GM23338 (cell line): ENCODE data around the gene LRMDA. TPM values are rescaled to one million over a fixed set of nuclear protein-coding genes. Genes with fewer than 3 reads are reported as not detected.
A peak's percentile ranks its signal among the peaks of the same experiment; 100 is the strongest.

Experiments
- ATAC-seq: fragments of 200-7000 bp; cut with Tn5 transposase; 3 replicates; pipeline ENCODE4 v1.9.1; 2020
- DNase-seq: peaks from one replicate; pipeline ENCODE4 v3.0.0-alpha.2; 2015; ENCODE audit warnings: low spot score
- H2AFZ ChIP-seq: fragments of 200-600 bp; sonication (generic); 2 replicates; pipeline ENCODE4 v1.8.0; 2016; ENCODE audit warnings: antibody characterized with exemption, mild to moderate bottlenecking, moderate library complexity
- H3F3A ChIP-seq: fragments of 200-600 bp; sonication (generic); replicated peaks from 2 replicates; pipeline ENCODE4 v1.8.0; 2017; ENCODE audit warnings: antibody characterized with exemption, mixed run types, low read depth
- H3K27ac ChIP-seq: fragments of 200-600 bp; sonication (generic); 2 replicates; pipeline ENCODE4 v1.6.1; 2016; ENCODE audit warnings: low read depth
- H3K27me3 ChIP-seq: fragments of 200-600 bp; sonication (generic); 2 replicates; pipeline ENCODE4 v1.8.0; 2016; ENCODE audit warnings: mild to moderate bottlenecking, mixed run types, moderate library complexity; ENCODE audit not compliant: insufficient read depth
- H3K36me3 ChIP-seq: fragments of 200-600 bp; sonication (generic); 2 replicates; pipeline ENCODE4 v1.8.0; 2016; ENCODE audit warnings: mild to moderate bottlenecking; ENCODE audit not compliant: insufficient read depth
- H3K4me1 ChIP-seq: fragments of 200-600 bp; sonication (generic); 2 replicates; pipeline ENCODE4 v1.8.0; 2016; ENCODE audit warnings: mild to moderate bottlenecking, moderate library complexity; ENCODE audit not compliant: insufficient read depth
- H3K4me2 ChIP-seq: fragments of 200-600 bp; sonication (generic); 2 replicates; pipeline ENCODE4 v1.7.1; 2017; ENCODE audit warnings: mixed run types
- H3K4me3 ChIP-seq: fragments of 200-600 bp; sonication (generic); 2 replicates; pipeline ENCODE4 v1.6.1; 2016; ENCODE audit warnings: mixed run types
- H3K79me2 ChIP-seq: fragments of 200-600 bp; sonication (generic); replicated peaks from 2 replicates; pipeline ENCODE4 v1.8.0; 2017; ENCODE audit warnings: mild to moderate bottlenecking; ENCODE audit not compliant: insufficient read depth
- H3K9me2 ChIP-seq: fragments of 200-600 bp; sonication (generic); 2 replicates; pipeline ENCODE4 v1.8.0; 2017; ENCODE audit not compliant: insufficient read depth
- H4K20me1 ChIP-seq: fragments of 200-600 bp; sonication (generic); replicated peaks from 2 replicates; pipeline ENCODE4 v1.8.0; 2017; ENCODE audit warnings: mild to moderate bottlenecking; ENCODE audit not compliant: insufficient read depth
- H3K27ac Mint-ChIP-seq: 2 replicates; pipeline ENCODE4 v1.8.0; 2020; ENCODE audit warnings: inconsistent platforms, mild to moderate bottlenecking, moderate library complexity, mixed read lengths
- H3K27me3 Mint-ChIP-seq: 3 replicates; pipeline ENCODE4 v1.8.0; 2022; ENCODE audit warnings: low read depth, mild to moderate bottlenecking, moderate library complexity, mixed read lengths, inconsistent platforms; ENCODE audit not compliant: insufficient read depth, poor library complexity
- H3K36me3 Mint-ChIP-seq: 3 replicates; pipeline ENCODE4 v1.8.0; 2021; ENCODE audit warnings: low read depth, mild to moderate bottlenecking, inconsistent platforms, moderate library complexity, mixed read lengths
- H3K4me1 Mint-ChIP-seq: 3 replicates; pipeline ENCODE4 v1.8.0; 2020; ENCODE audit warnings: mild to moderate bottlenecking, inconsistent platforms, mixed read lengths
- H3K4me3 Mint-ChIP-seq: 3 replicates; pipeline ENCODE4 v1.8.0; 2021; ENCODE audit warnings: moderate library complexity, mild to moderate bottlenecking, inconsistent platforms, mixed read lengths
- H3K9me3 Mint-ChIP-seq: 3 replicates; pipeline ENCODE4 v1.8.0; 2020; ENCODE audit warnings: moderate library complexity, mild to moderate bottlenecking, inconsistent platforms, mixed read lengths
- CREB1 ChIP-seq: fragments of 250-450 bp; sonication (Bioruptor Pico); IDR thresholded peaks from 2 replicates; pipeline ENCODE4 v1.5.0; 2020; ENCODE audit warnings: low read depth, mild to moderate bottlenecking, moderate library complexity
- EZH2 ChIP-seq: fragments of 200-600 bp; sonication (generic); IDR thresholded peaks from one replicate; pipeline ENCODE4 v1.8.0; 2017; ENCODE audit warnings: antibody characterized with exemption, mild to moderate bottlenecking, low read depth; ENCODE audit not compliant: unreplicated experiment
- EZH2phosphoT487 ChIP-seq: fragments of 200-600 bp; sonication (generic); IDR thresholded peaks from one replicate; pipeline ENCODE4 v1.8.1; 2018; ENCODE audit warnings: antibody characterized with exemption; ENCODE audit not compliant: unreplicated experiment
- NANOG ChIP-seq: IDR thresholded peaks from 2 replicates; pipeline ENCODE4 v1.6.1; 2016; ENCODE audit warnings: antibody characterized with exemption, borderline replicate concordance
- POLR2AphosphoS5 ChIP-seq: IDR thresholded peaks from 2 replicates; pipeline ENCODE4 v1.6.1; 2016; ENCODE audit warnings: antibody characterized with exemption, low read depth
- REST ChIP-seq: IDR thresholded peaks from one replicate; pipeline ENCODE4 v1.6.1; 2018; ENCODE audit warnings: antibody characterized with exemption; ENCODE audit not compliant: unreplicated experiment
- STAT1 ChIP-seq: IDR thresholded peaks from one replicate; pipeline ENCODE4 v1.6.1; 2016; ENCODE audit warnings: antibody characterized with exemption; ENCODE audit not compliant: unreplicated experiment
- ZNF114 ChIP-seq: fragments of 250-450 bp; sonication (Bioruptor Pico); IDR thresholded peaks from 2 replicates; pipeline ENCODE4 v1.5.0; 2020; ENCODE audit warnings: mild to moderate bottlenecking, moderate library complexity
- ZNF331 ChIP-seq: fragments of 250-450 bp; sonication (Bioruptor Pico); IDR thresholded peaks from 2 replicates; pipeline ENCODE4 v1.5.0; 2020; ENCODE audit warnings: low read depth, mild to moderate bottlenecking, moderate library complexity
- polyA plus RNA-seq: library from polyadenylated mRNA; unstranded; fragments of >200 nt; fragmentation: Nextera tagmentation; extraction: Ambion mirVana; gene quantifications from 2 replicates; pipeline ENCODE4 v1.2.1, GENCODE V29; 2016
- total RNA-seq: library from RNA; depleted of rRNA; stranded (reverse); fragments of >200 nt; shearing (Covaris generic); gene quantifications from 2 replicates; pipeline ENCODE4 v1.2.3, GENCODE V29; 2014
- TF ChIP-seq, protein P1 (sequence below), 2 experiments: fragments of 200-600 bp in 1 of 2; sonication (generic) in 1 of 2; conservative IDR thresholded peaks; 2 replicates each; pipeline versions ENCODE4 v1.5.1 to v1.6.1; 2016 to 2017; ENCODE audit warnings: antibody characterized with exemption in 2 of 2, low read depth in 2 of 2, mild to moderate bottlenecking in 2 of 2, moderate library complexity in 1 of 2

Gene LRMDA
- total and polyA plus RNA-seq, 2 experiments from 2014 or later = 0.90 to 1.8 TPM

GRCh38 chr10:76301950-76302349, 870.5 kb downstream of the LRMDA start:
- no peaks in the 10 kb centered on the region for H4K20me1 ChIP-seq
- no peaks in the 10 kb centered on the region for H3K27me3 ChIP-seq
- H3K4me1 ChIP-seq = no peaks in the 10 kb centered on the region; the same call in 1 of the 2 replicates
- H2AFZ ChIP-seq = no peak overlapping the region
- no peaks in the 10 kb centered on the region for H3K79me2 ChIP-seq
- Mint-ChIP-seq H3K36me3 (no peaks in the 10 kb centered on the region), H3K27ac (no peak overlapping the region), H3K4me3 (no peak overlapping the region), H3K27me3 (peaks cover 9% of the 10 kb centered on the region), H3K9me3 (peaks cover 3% of the 10 kb centered on the region; the same call in 1 of the 3 replicates), H3K4me1 (peaks cover 42% of the 10 kb centered on the region)
- H3K36me3 ChIP-seq = no peaks in the 10 kb centered on the region
- H3K9me2 ChIP-seq = 0 out of 2 replicates have a peak, but pooled peaks cover 8% of the 10 kb centered on the region
- TF ChIP-seq, protein P1, sequence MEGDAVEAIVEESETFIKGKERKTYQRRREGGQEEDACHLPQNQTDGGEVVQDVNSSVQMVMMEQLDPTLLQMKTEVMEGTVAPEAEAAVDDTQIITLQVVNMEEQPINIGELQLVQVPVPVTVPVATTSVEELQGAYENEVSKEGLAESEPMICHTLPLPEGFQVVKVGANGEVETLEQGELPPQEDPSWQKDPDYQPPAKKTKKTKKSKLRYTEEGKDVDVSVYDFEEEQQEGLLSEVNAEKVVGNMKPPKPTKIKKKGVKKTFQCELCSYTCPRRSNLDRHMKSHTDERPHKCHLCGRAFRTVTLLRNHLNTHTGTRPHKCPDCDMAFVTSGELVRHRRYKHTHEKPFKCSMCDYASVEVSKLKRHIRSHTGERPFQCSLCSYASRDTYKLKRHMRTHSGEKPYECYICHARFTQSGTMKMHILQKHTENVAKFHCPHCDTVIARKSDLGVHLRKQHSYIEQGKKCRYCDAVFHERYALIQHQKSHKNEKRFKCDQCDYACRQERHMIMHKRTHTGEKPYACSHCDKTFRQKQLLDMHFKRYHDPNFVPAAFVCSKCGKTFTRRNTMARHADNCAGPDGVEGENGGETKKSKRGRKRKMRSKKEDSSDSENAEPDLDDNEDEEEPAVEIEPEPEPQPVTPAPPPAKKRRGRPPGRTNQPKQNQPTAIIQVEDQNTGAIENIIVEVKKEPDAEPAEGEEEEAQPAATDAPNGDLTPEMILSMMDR (conservative IDR thresholded peaks at IDR 0.05; ENCODE audit: low read depth in 2 of 2) = peak; percentile 43 to 45
- TF ChIP-seq ZNF114 (CRISPR knock-in tag) (no peak), ZNF331 (CRISPR knock-in tag) (no peak), POLR2AphosphoS5 (no peak)
- no peak overlapping the region for H3K4me2 ChIP-seq
- DNase-seq (no peak), ATAC-seq (no peak)
- no peak overlapping the region for H3K4me3 ChIP-seq
- no peak overlapping the region for H3K27ac ChIP-seq
- no peaks in the 10 kb centered on the region for H3F3A ChIP-seq

- Histone ChIP-seq H3K79me2 (no peaks in the 10 kb centered on the region), H3K27ac (no peak overlapping the region), H2AFZ (no peak overlapping the region), H3K27me3 (no peaks in the 10 kb centered on the region), H3K4me1 (no peaks in the 10 kb centered on the region; the same call in 1 of the 2 replicates), H3K36me3 (no peaks in the 10 kb centered on the region), H3K4me3 (no peak overlapping the region), H4K20me1 (no peaks in the 10 kb centered on the region), H3K9me2 (0 out of 2 replicates have a peak, but pooled peaks cover 8% of the 10 kb centered on the region), H3K4me2 (no peak overlapping the region), H3F3A (no peaks in the 10 kb centered on the region)
- H3K36me3 Mint-ChIP-seq = no peaks in the 10 kb centered on the region
- ATAC-seq = no peak
- peaks cover 9% of the 10 kb centered on the region for H3K27me3 Mint-ChIP-seq
- H3K27ac Mint-ChIP-seq = no peak overlapping the region
- no peak for DNase-seq
- H3K9me3 Mint-ChIP-seq = peaks cover 3% of the 10 kb centered on the region; the same call in 1 of the 3 replicates
- H3K4me1 Mint-ChIP-seq = peaks cover 38% of the 10 kb centered on the region
- H3K4me3 Mint-ChIP-seq = no peak overlapping the region
- TF ChIP-seq ZNF331 (CRISPR knock-in tag) (no peak), STAT1 (no peak), CREB1 (no peak), NANOG (no peak), EZH2phosphoT487 (no peak), REST (no peak), EZH2 (no peak), POLR2AphosphoS5 (no peak), ZNF114 (CRISPR knock-in tag) (no peak)
Observed at GRCh38 chr10:76302481-76302880, 871.1 kb downstream of the LRMDA start.
